Activated CD8-positive, alpha-beta memory T cell treated with anti-CD3 and anti-CD28 coated beads, Interleukin-2, amount 50 U/mL, for 4 hours (primary cell): ENCODE measurements around the gene CHD1L.
"Not testable (repeated sequence)": the region's sequence is repeated elsewhere in the genome, so short reads cannot be mapped to it uniquely, and the experiment has no call there.

ENCODE experiments used
- DNase-seq: peaks from one replicate; pipeline ENCODE4 v3.0.0-alpha.2; 2020

The CHD1L gene

DNA sequence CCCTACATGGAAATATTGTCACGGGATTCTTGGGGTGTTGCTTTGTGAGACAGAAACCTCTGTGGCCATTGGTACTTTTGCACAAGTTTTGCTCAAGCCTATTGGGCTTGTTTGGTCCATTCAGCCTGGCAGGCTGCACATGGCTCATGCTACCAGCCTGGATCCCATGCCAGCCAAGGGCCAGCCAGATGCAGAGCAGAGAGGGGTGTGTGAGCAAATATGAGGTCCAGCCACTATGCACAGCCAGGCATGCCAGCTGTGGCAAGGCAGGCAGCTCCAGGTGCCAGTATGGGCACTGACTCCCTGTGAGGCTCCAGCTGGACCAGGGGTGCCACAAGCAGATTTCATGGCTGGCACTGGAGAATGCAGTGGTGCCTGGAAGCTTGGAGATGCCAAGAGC, 6.7 kb upstream of the CHD1L start:
- DNase-seq, result no peak

DNA sequence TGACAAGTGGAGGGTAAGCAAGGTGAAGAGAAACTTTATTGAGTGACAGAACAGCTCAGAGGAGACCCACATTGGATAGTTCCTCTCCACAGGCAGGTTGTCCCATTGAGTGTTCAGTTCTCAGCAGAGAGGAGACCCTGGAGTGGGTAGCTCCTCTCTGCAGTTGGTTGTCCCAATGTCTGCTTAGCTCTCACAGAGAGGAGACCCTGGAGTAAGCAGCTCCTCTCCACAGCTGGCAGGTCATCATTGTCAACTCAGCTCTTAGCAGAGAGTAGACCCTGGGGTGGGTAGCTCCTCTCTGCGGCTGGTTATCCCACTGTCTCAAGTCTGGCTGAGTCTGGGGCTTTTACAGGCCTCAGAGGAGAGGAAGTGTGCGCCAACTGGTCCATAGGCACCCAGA, 6.0 kb upstream of the CHD1L start:
- no peak for DNase-seq

DNA sequence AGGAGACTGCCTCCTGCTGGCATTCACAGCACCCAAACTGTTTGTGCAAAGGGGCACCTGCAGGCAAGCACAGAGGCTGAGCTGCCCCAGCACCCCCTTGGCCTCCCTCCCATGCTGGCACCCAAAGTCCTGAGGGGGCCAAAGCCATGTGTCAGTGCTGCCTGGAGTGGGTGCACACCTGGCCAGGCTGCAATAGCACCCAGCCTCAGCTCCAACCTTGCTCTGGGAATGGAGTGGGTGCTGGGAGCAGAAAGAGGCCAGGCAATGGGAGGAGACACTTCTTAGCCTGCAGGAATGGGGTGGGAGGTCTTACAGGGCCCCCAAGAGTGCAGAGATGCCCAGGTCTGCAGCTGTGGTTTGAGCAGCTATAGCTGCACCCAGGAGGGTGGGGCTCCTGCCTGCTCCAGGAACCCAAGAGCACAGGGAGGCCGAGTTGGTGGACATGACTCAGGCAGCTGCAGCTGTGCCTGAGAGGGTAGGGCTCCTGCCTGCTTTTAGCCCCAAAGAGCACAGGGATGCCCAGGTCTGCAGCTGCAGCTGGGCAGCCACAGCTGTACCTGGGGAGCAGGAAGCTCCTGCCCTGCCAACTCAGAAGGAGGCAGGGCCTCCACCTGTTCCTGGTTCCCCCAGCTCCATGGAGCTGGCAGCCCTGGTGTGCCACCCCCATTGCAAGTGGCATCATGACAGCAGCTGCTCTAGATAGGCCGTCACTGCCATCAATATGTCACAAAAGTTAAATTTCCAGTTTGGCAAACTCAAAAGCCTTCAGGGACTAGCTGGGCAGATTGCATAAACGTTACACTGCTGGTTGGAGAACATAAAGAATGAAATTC, 5.3 kb upstream of the CHD1L start:
- DNase-seq, result no peak

- no peak for DNase-seq
Measured at GRCh38 chr1:147238053-147238902, 4.2 kb upstream of the CHD1L start.

DNA sequence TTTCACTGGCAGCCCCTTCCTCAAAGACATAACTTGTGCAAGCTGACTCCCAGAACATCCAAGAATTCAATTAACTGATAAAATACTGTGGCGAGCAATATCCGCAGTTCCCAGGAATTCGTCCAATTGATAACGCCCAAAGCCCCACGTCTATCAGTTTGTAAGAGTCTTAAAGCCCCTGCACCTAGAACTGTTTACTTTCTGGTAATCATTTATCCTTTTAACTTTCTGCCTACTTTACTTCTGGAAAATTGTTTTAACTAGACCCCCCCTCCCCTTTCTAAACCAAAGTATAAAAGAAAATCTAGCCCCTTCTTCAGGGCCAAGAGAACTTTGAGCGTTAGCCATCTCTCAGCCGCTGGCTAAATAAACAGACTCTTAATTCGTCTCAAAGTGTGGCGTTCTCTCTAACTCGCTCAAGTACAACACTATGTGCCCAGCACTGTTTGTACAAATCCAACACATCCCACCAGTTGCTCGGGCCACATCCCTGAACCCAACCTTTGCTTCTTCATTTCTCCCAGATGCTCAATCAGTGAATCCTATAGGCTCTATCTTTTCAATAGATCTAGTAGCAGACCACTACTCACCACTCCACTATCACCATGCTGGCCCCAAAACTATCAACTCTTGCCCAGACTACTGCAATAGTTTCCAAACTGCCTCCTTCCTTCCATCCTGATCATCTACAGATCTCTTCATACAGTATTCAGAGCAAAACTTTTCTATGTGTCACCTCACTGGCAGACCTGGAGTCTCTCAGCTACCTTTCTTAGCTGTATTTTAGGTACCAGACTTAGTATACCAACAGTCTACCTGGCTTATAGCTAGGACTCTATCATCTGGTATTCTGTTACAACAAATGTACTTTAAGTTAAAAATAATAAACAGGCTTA, 3.3 kb upstream of the CHD1L start:
- no peak for DNase-seq

DNA sequence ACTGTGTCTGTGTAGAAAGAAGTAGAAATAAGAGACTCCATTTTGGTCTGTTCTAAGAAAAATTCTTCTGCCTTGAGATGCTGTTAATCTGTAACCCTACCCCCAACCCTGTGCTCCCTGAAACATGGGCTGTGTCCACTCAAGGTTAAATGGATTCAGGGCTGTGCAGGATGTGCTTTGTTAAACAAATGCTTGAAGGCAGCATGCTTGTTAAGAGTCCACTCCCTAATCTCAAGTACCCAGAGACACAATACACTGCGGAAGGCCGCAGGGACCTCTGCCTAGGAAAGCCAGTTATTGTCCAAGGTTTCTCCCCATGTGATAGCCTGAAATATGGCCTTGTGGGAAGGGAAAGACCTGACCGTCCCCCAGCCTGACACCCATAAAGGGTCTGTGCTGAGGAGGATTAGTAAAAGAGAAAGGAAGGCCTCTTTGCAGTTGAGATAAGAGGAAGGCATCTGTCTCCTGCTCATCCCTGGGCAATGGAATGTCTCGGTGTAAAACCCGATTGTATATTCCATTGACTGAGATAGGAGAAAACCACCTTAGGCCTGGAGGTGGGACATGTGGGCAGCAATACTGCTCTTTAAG, 2.3 kb upstream of the CHD1L start:
- not testable (repeated sequence) for DNase-seq

- no peak for DNase-seq
Measured at GRCh38 chr1:147241934-147242448, 493 bp upstream of the CHD1L start.

DNA sequence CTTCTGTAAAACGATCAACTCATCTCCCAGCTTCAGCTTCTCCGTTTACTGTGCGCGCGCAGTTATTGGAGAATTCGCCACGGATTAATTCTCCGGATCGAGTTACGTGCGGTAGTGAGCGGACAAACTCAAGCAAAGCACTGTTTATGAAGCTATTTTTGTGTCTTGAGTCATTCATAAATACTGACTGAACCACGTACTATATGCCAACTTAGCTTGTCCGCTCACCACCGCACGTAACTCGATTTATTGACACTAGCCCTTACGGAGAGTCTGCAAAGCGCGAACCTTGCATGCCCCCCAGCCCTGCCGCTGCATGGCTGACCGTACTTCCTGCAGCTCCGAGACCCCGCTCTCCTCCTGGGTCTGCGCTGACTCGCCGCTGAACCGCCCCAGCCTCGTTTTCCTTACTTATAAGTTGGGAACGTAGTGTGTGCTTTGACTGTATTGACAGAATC, 773 bp downstream of the CHD1L start:
- no peak for DNase-seq

- no peak for DNase-seq
Measured at GRCh38 chr1:147243841-147244240, 1.4 kb downstream of the CHD1L start.

GRCh38 chr1:147245129-147245528, 2.6 kb downstream of the CHD1L start:
- no peak for DNase-seq

DNA sequence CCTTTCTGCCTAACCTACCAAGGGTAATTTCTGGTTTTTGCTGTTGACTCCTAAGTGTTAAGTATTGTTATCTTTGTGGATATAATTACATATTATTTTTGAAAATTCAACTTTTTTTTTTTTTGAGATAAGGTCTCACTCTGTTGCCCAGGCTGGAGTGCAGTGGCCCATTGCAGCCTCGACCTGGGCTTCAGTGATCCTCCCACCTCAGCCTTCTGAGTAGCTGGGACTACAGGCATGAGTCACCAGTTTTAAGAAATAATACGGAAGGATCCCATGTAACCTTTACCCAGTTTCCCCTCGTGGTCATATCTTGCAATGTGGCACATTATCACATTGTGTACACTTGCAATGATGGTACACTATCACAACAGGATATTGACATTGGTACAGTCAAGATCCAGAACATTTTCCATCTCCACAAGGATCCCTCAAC, 3.1 kb downstream of the CHD1L start:
- DNase-seq, result no peak

DNA sequence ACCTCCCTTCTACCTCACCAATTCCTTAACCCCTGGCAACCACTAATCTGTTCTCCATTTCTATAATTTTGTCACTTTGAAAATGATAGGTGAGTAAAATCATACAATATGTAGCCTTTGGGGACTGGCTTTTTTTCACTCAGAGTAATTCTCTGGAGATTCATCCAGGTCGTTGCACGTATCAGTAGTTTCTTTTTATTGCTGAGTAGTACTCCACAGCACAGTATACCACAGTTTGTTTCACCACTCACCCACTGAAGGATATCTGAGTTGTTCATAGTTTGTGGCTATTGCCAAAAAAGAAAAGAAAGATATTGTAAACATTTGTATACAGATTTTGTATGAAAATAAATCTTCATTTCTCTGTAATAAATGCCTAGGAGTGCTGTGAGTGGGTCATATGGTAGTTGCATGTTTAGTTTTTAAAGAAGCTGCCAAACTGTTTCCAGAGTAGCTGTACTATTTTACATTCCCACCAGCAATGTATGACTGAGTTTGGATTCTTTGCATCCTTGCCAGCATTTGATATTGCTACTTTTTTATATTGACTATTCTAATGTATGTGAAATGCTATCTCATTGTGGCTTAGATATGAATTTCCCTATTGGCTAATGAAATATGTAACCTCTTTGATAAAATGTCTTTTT, 3.7 kb downstream of the CHD1L start:
- DNase-seq, result no peak

DNA sequence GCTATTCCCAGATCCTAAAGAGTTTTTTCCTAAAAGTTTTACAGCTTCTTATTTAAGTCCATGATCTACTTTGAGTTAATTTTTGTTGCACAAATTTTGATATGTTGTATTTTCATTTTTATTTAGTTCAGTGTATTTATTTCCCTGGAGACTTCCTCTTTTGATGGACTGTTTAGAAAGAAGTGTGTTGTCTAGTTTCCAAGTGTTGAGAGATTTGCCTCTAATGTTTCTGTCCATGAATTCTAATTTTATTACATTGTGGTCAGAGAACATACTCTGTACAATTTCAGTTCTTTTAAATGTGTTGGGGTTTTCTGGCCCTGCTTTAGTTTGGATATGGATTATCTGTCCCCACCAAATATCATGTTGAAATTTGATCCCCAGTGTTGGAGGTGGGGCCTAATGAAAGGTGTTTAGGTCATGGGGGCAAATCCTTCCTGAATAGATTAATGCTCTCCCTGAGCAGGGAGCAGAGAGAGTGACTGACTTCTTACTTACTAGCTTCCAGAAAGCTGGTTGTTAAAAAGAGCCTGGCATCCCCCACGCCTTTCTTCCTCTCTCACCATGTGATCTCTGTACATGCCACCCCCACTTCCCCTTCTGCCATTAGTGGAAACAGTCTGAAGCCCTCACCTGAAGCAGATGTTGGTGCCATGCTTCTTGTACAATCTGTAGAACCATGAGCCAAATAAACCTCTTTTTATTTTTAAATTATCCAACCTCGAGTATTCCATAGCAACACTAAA, 4.6 kb downstream of the CHD1L start:
- no peak for DNase-seq

DNA sequence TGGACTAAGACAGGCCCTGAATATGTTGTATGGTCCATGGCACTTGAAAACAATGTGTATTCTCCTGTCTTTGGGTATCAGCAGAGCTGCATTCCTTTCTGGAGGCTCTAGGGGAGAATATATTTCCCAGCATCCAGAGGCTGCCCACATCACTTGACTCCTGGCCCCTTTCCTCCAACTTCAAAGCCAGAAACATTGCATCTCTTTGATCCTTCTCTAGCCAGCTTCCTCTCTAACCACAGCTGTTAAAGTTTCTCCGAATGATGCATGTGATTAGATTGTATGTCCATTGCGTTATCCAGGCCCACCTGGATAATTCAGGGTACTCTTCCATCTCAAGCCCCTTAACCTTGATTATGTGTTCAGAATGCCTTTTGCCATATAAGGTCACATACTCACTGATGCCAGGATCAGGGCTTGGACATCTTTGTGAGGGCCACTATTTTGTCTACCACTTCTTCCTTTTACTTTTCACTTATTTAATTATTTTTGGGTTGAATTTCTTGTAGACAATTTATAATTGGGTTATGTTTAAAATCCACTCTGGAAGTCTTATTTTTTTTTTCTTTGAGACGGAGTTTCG, 5.3 kb downstream of the CHD1L start:
- DNase-seq, result no peak

DNA sequence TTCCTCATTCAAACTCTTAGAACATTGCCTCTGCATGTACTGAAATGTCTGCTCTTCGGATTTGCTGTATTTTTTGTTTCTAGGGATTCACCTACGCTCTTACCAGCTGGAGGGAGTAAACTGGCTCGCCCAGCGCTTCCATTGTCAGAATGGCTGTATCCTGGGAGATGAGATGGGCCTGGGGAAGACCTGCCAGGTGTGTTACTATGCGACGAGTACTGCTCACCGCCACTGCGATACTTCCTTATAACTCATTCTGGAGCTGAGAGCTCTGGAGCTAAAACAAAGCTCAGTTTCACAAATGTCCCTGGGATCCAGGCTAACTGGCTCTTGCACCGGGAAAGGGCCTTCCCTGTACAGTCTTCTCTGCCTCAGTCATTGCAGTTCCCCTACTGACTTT, 10.1 kb downstream of the CHD1L start:
- DNase-seq, result no peak

GRCh38 chr1:147260956-147261355, 18.5 kb downstream of the CHD1L start:
- DNase-seq, result no peak

GRCh38 chr1:147264158-147264768, 21.8 kb downstream of the CHD1L start:
- no peak for DNase-seq

DNA sequence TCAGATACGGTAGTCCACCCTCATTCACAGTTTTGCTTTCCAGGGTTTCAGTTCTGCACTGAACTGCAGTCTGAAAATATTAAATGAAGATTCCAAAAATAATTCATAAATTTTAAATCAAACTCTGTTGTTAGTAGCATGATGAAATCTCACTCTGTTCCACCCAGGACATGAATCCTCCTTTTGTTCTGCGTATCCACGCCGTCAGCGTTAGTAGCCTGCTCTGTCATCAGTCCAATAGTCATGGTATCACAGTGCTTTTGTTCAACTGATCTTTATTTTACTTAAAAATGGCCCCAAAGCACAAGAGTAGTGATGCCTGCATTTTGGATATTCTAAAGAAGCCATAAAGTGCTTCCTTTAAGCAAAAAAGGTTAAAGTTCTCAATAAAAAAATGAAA, 23.9 kb downstream of the CHD1L start:
- no peak for DNase-seq

DNA sequence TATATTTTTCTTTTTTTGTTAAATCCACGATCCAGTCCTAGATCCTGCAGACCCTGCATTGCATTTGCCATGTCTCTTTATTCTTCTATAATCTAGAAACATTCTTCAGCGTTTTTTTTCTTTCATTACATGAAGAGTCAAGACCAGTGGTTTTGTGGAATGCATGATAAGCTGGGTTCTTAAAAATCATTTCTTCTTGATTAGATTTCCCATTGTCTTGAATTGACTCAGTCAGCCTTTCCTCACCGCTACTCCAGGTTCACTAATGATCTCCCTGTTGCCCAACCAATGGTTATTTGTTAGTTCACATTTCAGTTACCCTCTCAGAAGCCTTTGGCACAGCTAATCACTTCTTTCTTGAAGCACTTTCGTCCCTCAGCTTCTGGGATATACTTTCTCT, 25.2 kb downstream of the CHD1L start:
- no peak for DNase-seq

DNA sequence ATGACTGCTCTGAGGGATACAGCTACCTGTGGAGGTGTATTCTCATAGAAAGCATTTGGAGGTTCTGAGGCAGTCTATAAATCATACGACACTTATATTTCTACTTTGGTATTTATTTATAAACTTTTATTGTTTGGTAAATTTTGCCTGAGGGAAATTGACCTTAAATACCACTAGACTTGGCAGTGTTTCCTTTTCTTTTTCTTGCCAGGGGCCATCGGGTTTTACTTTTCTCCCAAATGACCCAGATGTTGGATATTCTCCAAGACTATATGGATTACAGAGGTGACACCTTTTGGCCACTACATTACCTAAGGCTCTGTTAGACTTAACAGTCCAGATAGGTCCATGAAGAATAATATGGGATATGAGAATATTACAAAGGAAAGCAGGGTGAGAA, 28.2 kb downstream of the CHD1L start:
- no peak for DNase-seq
